ENCODE measurements around the gene RNF114. TPM values are rescaled to one million over a fixed set of nuclear protein-coding genes. Genes with fewer than 3 reads are reported as not detected.

Gene RNF114
- total and polyA plus RNA-seq, 10 of the 15 experiments (the other 5 are each of a cell fraction or from before 2014, with no cell fraction given) = 28.0 to 82.3 (median 47.2) TPM

DNA sequence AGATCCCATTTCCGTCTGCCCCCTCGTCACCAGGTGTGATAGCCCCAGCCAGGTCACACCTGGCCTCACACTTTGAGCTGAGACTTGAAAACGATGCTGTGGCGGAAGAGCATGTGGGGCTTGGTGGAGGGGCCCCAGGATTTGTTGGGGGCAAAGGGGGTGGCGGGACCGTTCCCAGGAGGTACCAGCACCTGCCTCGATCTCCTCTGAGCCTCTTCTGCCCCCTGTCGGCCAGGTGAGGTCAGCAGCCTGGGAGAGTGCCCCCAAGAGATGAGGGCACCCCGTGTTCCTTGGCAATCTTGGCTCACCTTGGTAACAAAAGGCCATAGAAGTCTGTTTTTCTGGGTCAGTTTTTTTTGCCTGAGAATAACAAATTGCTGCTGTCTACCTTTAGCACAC, 46.3 kb upstream of the RNF114 start:
- POLR2A ChIA-PET = no interaction called here

More for the DNA sequence above, 46.3 kb upstream of the RNF114 start:
- Histone ChIP-seq H3K27ac (ENCODE audit: control insufficient read depth, insufficient read depth) (no peak overlapping the region), H3K9me3 (replicated peaks; ENCODE audit: control insufficient read depth, insufficient read depth, low read length) (no peaks in the 10 kb centered on the region), H3K27me3 (replicated peaks in 1 of 2; ENCODE audit: control insufficient read depth in 2 of 2, insufficient read depth in 2 of 2, low read length in 1 of 2) (no peaks in the 10 kb centered on the region), H3K36me3 (ENCODE audit: control insufficient read depth in 2 of 2, insufficient read depth in 2 of 2, low read length in 1 of 2) (peaks cover 3 to 24% of the 10 kb centered on the region in 2 experiments), H3K4me1 (ENCODE audit: control insufficient read depth, insufficient read depth, low read length) (peaks cover 23% of the 10 kb centered on the region), H3K4me2 (ENCODE audit: control insufficient read depth, insufficient read depth) (no peak overlapping the region), H3K9ac (ENCODE audit: control insufficient read depth, insufficient read depth, low read length) (no peak overlapping the region), H4K20me1 (ENCODE audit: control insufficient read depth, insufficient read depth) (no peaks in the 10 kb centered on the region), H3K79me2 (ENCODE audit: control insufficient read depth, insufficient read depth, low read length) (no peaks in the 10 kb centered on the region), H2AFZ (ENCODE audit: control insufficient read depth, low read depth, low read length) (no peak overlapping the region), H3K4me3 (no peak overlapping the region)
- no peak for DNase-seq (ENCODE audit: low read depth, low spot score)
- WGBS (ENCODE audit: insufficient coverage, insufficient replicate concordance, low lambda C conversion rate, missing lambda C conversion rate) = 76% methylated on average over 8 of the region's 9 CpGs
- intact Hi-C loops (cut with micrococcal nuclease; ENCODE audit: unreplicated experiment) (loop anchor here (5.0 kb wide), 1 partner anchor 558 kb away; no protein-coding TSS in a partner anchor), in situ Hi-C loops (cut with MboI) (no loop called here)
- FAIRE-seq = no peak
- RAD21 ChIA-PET (ENCODE audit: unreplicated experiment) = interaction anchor here (1.0 to 1.6 kb wide), 2 partner anchors 139 to 349 kb away, joined by 3 to 5 read pairs; no protein-coding TSS in a partner anchor
- TF ChIP-seq BMI1 (IDR thresholded peaks at IDR 0.05; ENCODE audit: borderline replicate concordance) (no peak), YBX1 (IDR thresholded peaks at IDR 0.05) (no peak), RAD21 (IDR thresholded peaks at IDR 0.05; ENCODE audit: insufficient read depth, low read depth, low read length) (0 out of 2 replicates have a peak, but pooled peaks have one; percentile 28)
- TF ChIP-seq, protein P1, sequence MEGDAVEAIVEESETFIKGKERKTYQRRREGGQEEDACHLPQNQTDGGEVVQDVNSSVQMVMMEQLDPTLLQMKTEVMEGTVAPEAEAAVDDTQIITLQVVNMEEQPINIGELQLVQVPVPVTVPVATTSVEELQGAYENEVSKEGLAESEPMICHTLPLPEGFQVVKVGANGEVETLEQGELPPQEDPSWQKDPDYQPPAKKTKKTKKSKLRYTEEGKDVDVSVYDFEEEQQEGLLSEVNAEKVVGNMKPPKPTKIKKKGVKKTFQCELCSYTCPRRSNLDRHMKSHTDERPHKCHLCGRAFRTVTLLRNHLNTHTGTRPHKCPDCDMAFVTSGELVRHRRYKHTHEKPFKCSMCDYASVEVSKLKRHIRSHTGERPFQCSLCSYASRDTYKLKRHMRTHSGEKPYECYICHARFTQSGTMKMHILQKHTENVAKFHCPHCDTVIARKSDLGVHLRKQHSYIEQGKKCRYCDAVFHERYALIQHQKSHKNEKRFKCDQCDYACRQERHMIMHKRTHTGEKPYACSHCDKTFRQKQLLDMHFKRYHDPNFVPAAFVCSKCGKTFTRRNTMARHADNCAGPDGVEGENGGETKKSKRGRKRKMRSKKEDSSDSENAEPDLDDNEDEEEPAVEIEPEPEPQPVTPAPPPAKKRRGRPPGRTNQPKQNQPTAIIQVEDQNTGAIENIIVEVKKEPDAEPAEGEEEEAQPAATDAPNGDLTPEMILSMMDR (IDR thresholded peaks at IDR 0.05 in 2 of 3, conservative IDR thresholded peaks at IDR 0.05 in 1 of 3; ENCODE audit: control insufficient read depth in 2 of 3, extremely low read depth in 1 of 3, insufficient read depth in 1 of 3, low read depth in 3 of 3, low read length in 3 of 3) = peak in 2 of 3 experiments; percentile 27 to 32; a peak in 4 of 6 replicates
- no peak for ATAC-seq
- CTCF ChIA-PET = interaction anchor here (0.7 to 3.4 kb wide), 10 partner anchors 10 to 560 kb away, joined by 3 to 21 read pairs (median 6); no protein-coding TSS in a partner anchor
- no TSS peak for BruUV-seq (replicated peaks)
- SMC1A ChIA-PET (ENCODE audit: uncharacterized antibody, unreplicated experiment) = interaction anchor here (5.6 kb wide), 1 partner anchor 280 kb away, joined by 44 read pairs; no protein-coding TSS in a partner anchor

Measured in GM12878 (cell line).